ENCODE data around the gene ZBTB18. TPM values are rescaled to one million over a fixed set of nuclear protein-coding genes. Genes with fewer than 3 reads are reported as not detected.

The ZBTB18 gene
- total RNA-seq, 3 donors from 2014 or later: 10.1 to 19.7 (median 16.7) TPM

DNA sequence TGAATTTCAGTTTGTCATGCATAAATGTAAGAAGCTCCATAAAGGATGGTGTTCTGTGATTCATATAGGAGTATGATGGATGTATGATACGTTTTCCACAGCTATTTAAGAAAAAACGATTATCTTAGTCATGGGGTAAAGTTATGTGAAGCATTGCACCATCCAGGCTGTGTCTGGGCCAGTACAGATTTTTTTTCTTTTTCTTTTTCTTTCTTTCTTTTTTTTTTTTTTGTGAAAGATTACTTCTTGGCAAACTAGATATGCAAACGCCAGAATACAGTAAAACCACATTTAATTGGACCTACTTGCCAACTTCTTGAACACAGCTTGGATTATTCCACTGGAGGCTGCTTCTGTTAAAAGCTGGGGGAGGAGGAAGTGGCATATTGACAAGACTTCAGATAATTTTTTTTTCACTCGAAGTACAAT, 14.9 kb downstream of the ZBTB18 start:
- intact Hi-C loops (cut with DNase I; ENCODE audit: low total_unique reads): no loop called here

DNA sequence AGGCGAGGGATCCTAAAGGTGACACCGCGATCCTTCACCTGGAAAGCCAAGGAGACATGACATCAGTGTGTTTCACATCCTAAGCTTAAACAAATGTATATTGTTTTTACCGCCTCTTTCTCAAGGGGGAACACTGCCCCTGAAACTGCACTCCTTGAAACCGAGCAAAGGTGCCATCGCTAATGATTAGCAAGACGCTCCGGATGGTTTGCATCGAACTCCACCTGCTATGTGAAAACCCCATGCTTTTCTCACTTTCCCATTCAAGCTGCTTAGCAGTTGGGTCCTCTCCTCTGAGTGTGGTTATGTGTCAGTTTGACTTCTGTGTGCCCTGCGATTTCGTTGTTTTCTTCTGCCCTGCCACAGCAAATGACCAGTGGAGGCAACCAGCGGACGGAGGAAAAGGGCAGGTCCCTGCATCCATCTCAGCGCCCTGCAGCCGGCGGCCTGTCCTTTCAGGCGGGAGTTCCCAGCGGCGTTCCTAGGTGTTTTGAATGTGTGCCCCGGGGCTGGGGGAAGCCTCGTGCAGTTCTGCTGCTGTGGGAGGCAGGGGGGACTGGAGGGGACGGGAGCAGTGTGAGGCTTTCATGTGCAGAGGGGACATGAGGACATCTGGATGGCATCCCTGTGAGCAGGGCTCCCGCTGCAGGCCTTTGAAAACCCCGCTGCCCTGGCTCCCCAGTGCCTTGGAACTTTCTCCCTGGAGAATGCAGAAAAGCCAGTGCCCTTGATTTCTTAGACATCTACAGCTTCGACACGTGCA, 16.1 kb downstream of the ZBTB18 start:
- Histone ChIP-seq H3K4me1 (no peaks in the 10 kb centered on the region), H3K36me3 (no peaks in the 10 kb centered on the region), H3K27me3 (no peaks in the 10 kb centered on the region), H3K9me3 (no peaks in the 10 kb centered on the region), H3K27ac (no peak overlapping the region), H3K4me3 (no peak overlapping the region)
- no peak for DNase-seq (ENCODE audit: low spot score in 2 of 2)
- intact Hi-C loops (cut with DNase I; ENCODE audit: low total_unique reads): no loop called here
- TF ChIP-seq, protein P1, sequence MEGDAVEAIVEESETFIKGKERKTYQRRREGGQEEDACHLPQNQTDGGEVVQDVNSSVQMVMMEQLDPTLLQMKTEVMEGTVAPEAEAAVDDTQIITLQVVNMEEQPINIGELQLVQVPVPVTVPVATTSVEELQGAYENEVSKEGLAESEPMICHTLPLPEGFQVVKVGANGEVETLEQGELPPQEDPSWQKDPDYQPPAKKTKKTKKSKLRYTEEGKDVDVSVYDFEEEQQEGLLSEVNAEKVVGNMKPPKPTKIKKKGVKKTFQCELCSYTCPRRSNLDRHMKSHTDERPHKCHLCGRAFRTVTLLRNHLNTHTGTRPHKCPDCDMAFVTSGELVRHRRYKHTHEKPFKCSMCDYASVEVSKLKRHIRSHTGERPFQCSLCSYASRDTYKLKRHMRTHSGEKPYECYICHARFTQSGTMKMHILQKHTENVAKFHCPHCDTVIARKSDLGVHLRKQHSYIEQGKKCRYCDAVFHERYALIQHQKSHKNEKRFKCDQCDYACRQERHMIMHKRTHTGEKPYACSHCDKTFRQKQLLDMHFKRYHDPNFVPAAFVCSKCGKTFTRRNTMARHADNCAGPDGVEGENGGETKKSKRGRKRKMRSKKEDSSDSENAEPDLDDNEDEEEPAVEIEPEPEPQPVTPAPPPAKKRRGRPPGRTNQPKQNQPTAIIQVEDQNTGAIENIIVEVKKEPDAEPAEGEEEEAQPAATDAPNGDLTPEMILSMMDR (IDR thresholded peaks at IDR 0.05): no peak
- TF ChIP-seq POLR2A (IDR thresholded peaks at IDR 0.05): no peak
- TF ChIP-seq POLR2AphosphoS5 (IDR thresholded peaks at IDR 0.05): no peak

More for the DNA sequence above, 14.9 kb downstream of the ZBTB18 start:
- H3K9me3 ChIP-seq: no peaks in the 10 kb centered on the region
- H3K4me3 ChIP-seq: no peak overlapping the region
- no peaks in the 10 kb centered on the region for H3K36me3 ChIP-seq
- TF ChIP-seq POLR2AphosphoS5 (IDR thresholded peaks at IDR 0.05) (no peak), POLR2A (IDR thresholded peaks at IDR 0.05) (no peak)
- TF ChIP-seq, protein P1 (IDR thresholded peaks at IDR 0.05): no peak
- DNase-seq (ENCODE audit: low spot score in 2 of 2): no peak
- no peaks in the 10 kb centered on the region for H3K4me1 ChIP-seq
- H3K27ac ChIP-seq: peak overlapping the region in 1 of 2 donors; percentile 40
- no peaks in the 10 kb centered on the region for H3K27me3 ChIP-seq

DNA sequence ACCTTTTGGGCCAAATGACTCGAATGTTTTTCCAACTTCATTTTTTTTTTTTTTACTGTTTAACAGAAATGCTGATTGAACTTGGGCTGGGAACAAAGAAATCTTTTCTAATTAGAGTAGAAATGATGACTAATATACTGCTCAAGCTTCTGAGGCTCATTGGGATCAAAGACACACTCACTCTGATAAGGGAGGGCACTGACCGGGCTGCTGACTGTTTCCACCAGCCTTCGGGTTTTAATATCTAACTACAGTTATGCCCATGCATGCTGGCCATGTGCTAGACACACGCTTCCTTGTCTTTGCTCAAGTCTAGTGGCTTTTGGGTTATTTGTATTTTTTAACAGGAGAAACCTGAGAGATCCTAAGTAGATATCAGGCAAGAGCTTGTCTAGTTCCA, 16.8 kb downstream of the ZBTB18 start:
- H3K9me3 ChIP-seq: no peaks in the 10 kb centered on the region
- no peaks in the 10 kb centered on the region for H3K4me1 ChIP-seq
- H3K36me3 ChIP-seq: no peaks in the 10 kb centered on the region
- intact Hi-C loops (cut with DNase I; ENCODE audit: low total_unique reads): no loop called here
- no peak overlapping the region for H3K4me3 ChIP-seq
- no peak overlapping the region for H3K27ac ChIP-seq
- DNase-seq (ENCODE audit: low spot score in 2 of 2): no peak
- H3K27me3 ChIP-seq: no peaks in the 10 kb centered on the region
- TF ChIP-seq POLR2AphosphoS5 (IDR thresholded peaks at IDR 0.05) (no peak), POLR2A (IDR thresholded peaks at IDR 0.05) (no peak)
- TF ChIP-seq, protein P1 (IDR thresholded peaks at IDR 0.05): no peak

DNA sequence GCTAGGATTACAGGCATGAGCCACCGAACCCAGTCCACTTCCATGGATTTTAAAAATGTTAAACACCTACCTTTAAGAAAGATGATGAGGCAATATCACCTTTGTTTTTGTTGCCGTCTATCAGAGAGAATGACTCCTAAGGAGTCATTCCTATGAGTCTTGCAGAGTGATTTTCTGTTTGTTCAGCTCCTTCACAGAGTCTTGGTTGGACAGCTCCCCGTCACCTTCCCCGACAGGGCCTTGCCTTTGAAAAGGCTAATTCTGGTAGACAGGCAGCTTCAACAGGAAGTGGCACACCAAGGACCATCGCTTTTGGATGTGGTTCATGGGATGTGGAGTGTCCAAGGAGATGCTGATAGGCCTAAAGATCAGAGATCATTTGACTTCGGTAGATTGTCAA, 17.5 kb downstream of the ZBTB18 start:
- intact Hi-C loops (cut with DNase I; ENCODE audit: low total_unique reads): no loop called here
- Histone ChIP-seq H3K27me3 (no peaks in the 10 kb centered on the region), H3K9me3 (no peaks in the 10 kb centered on the region), H3K27ac (no peak overlapping the region), H3K4me3 (no peak overlapping the region), H3K36me3 (no peaks in the 10 kb centered on the region), H3K4me1 (no peaks in the 10 kb centered on the region)
- no peak for TF ChIP-seq POLR2A (IDR thresholded peaks at IDR 0.05)
- TF ChIP-seq POLR2AphosphoS5 (IDR thresholded peaks at IDR 0.05): no peak
- TF ChIP-seq, protein P1 (IDR thresholded peaks at IDR 0.05): no peak
- no peak for DNase-seq (ENCODE audit: low spot score in 2 of 2)

DNA sequence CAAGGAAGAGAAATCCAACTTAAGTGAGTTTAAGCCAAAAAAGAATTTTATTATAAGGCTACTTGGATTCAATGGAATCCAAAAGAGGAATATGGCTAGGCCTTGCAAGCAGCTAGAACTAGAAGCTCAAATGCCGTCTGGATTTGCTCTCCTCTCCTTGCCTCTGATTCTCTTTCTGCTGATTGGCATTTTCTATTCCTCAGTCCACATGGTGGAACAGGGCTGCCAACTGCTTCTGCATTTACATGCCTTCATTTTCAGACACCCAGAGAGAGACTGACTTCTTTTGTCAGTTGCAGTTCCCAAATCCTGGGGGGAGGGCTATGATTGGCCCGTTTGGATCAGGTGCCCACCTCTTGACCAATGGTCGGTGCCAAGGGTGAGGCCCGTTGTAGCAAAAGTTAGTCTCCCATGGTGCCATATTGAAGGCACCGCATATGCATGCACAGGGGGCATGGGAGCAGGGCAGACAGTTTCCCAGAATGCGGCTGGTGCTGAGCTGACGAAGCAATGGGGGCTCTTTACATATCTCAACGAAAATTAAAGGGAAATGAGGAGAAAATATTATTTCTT, 18.3 kb downstream of the ZBTB18 start:
- no peak for DNase-seq (ENCODE audit: low spot score in 2 of 2)
- intact Hi-C loops (cut with DNase I; ENCODE audit: low total_unique reads): no loop called here
- Histone ChIP-seq H3K27ac (no peak overlapping the region), H3K4me1 (no peaks in the 10 kb centered on the region), H3K36me3 (no peaks in the 10 kb centered on the region), H3K9me3 (no peaks in the 10 kb centered on the region), H3K27me3 (peaks cover 0 to 7% of the 10 kb centered on the region in 2 donors), H3K4me3 (no peak overlapping the region)
- TF ChIP-seq, protein P1 (IDR thresholded peaks at IDR 0.05): no peak
- TF ChIP-seq POLR2A (IDR thresholded peaks at IDR 0.05) (no peak), POLR2AphosphoS5 (IDR thresholded peaks at IDR 0.05) (no peak)

All from breast epithelium (tissue), 4 donors.